ENCODE data around the gene REEP1. TPM values are rescaled to one million over a fixed set of nuclear protein-coding genes. Genes with fewer than 3 reads are reported as not detected.

REEP1 gene
- total RNA-seq, 1 experiment from 2014 or later = 5.9 TPM

DNA sequence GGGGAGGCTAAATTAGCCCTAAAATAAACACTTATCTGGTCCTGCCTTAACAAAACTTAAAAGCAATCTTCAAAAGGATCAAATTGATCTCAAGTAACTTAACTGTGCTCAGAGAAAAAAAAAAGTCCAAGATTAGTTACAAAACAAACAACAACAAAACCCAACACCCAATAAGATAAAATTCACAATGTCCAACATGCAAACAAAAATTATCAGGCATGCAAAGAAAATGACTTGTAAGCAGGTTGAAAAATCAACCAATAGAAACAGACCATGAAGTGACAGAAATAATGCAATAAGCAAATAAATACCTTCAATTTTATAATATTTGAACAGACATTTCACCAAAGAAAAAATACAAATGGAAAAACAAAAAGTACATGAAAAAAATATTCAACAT lies 4.0 kb upstream of the REEP1 start (continued):
- TF ChIP-seq TCF7L2 (IDR thresholded peaks at IDR 0.05; ENCODE audit: borderline replicate concordance, extremely low read depth, insufficient read depth, insufficient read length) = no peak
- TF ChIP-seq POLR2AphosphoS5 (IDR thresholded peaks at IDR 0.05; ENCODE audit: low read depth, low read length) = no peak
- no peak for TF ChIP-seq EGR1 (IDR thresholded peaks at IDR 0.05; ENCODE audit: low read depth)

DNA sequence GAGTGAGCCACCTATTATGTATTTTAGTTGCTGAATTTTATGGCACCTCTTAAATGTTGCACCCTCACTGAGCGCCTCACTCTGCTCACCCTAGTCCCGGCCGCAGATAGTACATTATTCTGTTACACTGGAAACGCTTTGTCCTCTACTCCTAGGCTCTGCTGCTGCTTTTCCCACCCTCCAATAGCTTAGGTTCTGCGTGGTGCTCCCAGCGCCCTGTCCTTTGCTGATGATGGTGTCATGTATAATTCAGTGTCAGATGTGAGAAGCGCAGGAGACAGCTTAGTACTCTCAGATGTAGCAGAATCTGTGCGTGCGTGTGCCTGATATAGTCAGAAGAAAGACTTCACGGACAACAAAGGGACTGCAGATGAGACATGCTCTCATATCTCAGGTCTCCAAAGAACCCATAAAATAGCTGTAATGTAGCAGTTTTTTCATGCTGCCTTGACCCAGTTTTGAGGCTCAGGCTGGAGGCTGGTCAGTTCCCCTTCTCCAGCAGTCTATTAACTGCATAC lies 1.4 kb upstream of the REEP1 start:
- no peak for TF ChIP-seq ZNF274 (IDR thresholded peaks at IDR 0.05; ENCODE audit: low read depth, low read length)

DNA sequence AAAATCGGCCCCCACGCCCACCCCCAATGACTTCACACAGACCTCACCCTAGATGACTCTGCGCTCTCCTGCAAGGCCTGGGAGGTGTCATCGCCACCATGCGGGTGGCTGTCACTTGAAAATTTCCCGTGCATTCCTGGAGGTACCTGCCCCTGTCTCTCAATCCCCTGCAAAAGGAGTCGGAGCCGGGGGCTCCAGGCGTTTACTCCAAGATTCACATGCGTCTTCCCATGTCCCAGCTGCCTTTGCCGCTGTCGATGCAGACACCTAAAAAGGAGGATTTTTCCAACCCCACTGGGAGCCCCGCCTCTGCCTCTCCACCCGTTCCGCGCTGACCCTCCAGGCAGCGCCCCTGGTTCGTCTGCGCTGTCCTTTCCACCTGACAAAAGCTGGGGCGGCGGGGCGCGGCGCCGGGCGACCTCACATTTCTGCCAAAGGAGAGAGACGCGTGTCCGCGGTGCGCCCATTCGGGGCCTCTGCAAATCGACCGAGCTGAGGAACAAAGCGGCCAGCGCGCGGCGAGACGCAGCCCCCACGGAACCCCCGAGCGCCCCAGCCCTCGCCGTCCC lies 667 bp downstream of the REEP1 start:
- no peak overlapping the region for H2AFZ ChIP-seq (ENCODE audit: low read depth, low read length, poor library complexity, severe bottlenecking)
- ChIA-PET CTCF (no interaction called here), RAD21 (ENCODE audit: low non-redundant PET in 1 of 2, low total read pairs in 2 of 2, uncharacterized antibody in 2 of 2, unreplicated experiment in 2 of 2) (no interaction called here), POLR2A (no interaction called here)
- peak overlapping the region; percentile 49 to 63 for H3K4me3 ChIP-seq (replicated peaks in 1 of 2; ENCODE audit: low read depth in 1 of 2, low read length in 2 of 2)
- H3K27me3 ChIP-seq (ENCODE audit: insufficient read depth, low read length) = peaks cover 14% of the 10 kb centered on the region; the same call in 1 of the 2 replicates
- H3K79me2 ChIP-seq (ENCODE audit: insufficient read depth, low read length) = no peaks in the 10 kb centered on the region
- DNase-seq (ENCODE audit: low read depth, low spot score) (no peak), ATAC-seq (no peak; the same call in 1 of the 2 replicates)
- no peaks in the 10 kb centered on the region for H3K9me2 ChIP-seq (ENCODE audit: insufficient read depth)
- peak overlapping the region; percentile 35; the same call in 1 of the 2 replicates for H3K9ac ChIP-seq (ENCODE audit: low read length)
- no peaks in the 10 kb centered on the region for H3K9me3 ChIP-seq (ENCODE audit: control insufficient read depth in 1 of 2, insufficient read depth in 1 of 2, low read depth in 1 of 2, low read length in 2 of 2)
- intact Hi-C loops (cut with micrococcal nuclease) = no loop called here
- peak overlapping the region; percentile 91 for H3K4me2 ChIP-seq (ENCODE audit: low read length)
- H3K27ac ChIP-seq (ENCODE audit: low read depth, low read length) = no peak overlapping the region
- H3K36me3 ChIP-seq (ENCODE audit: control insufficient read depth in 1 of 2, insufficient read depth in 2 of 2, low read length in 2 of 2) = no peaks in the 10 kb centered on the region
- no TSS peak for BruUV-seq (replicated peaks)
- no peaks in the 10 kb centered on the region for H4K20me1 ChIP-seq (ENCODE audit: insufficient read depth)
- peaks cover 11 to 20% of the 10 kb centered on the region in 2 experiments; a peak in 3 of 4 replicates for H3K4me1 ChIP-seq (ENCODE audit: control insufficient read depth in 1 of 2, insufficient read depth in 2 of 2, low read length in 2 of 2)
- no peak for TF ChIP-seq ZNF274 (IDR thresholded peaks at IDR 0.05; ENCODE audit: low read depth, low read length)
- no peak for TF ChIP-seq POLR2A (IDR thresholded peaks at IDR 0.05; ENCODE audit: borderline replicate concordance, extremely low read depth, insufficient read depth, insufficient read length)
- TF ChIP-seq EZH2 (IDR thresholded peaks at IDR 0.05) = no peak
- TF ChIP-seq JUND (IDR thresholded peaks at IDR 0.05) = no peak
- TF ChIP-seq TCF7L2 (IDR thresholded peaks at IDR 0.05; ENCODE audit: borderline replicate concordance, extremely low read depth, insufficient read depth, insufficient read length) = no peak
- no peak for TF ChIP-seq CBX3 (IDR thresholded peaks at IDR 0.05; ENCODE audit: low read depth)
- TF ChIP-seq, protein P1, sequence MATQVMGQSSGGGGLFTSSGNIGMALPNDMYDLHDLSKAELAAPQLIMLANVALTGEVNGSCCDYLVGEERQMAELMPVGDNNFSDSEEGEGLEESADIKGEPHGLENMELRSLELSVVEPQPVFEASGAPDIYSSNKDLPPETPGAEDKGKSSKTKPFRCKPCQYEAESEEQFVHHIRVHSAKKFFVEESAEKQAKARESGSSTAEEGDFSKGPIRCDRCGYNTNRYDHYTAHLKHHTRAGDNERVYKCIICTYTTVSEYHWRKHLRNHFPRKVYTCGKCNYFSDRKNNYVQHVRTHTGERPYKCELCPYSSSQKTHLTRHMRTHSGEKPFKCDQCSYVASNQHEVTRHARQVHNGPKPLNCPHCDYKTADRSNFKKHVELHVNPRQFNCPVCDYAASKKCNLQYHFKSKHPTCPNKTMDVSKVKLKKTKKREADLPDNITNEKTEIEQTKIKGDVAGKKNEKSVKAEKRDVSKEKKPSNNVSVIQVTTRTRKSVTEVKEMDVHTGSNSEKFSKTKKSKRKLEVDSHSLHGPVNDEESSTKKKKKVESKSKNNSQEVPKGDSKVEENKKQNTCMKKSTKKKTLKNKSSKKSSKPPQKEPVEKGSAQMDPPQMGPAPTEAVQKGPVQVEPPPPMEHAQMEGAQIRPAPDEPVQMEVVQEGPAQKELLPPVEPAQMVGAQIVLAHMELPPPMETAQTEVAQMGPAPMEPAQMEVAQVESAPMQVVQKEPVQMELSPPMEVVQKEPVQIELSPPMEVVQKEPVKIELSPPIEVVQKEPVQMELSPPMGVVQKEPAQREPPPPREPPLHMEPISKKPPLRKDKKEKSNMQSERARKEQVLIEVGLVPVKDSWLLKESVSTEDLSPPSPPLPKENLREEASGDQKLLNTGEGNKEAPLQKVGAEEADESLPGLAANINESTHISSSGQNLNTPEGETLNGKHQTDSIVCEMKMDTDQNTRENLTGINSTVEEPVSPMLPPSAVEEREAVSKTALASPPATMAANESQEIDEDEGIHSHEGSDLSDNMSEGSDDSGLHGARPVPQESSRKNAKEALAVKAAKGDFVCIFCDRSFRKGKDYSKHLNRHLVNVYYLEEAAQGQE (IDR thresholded peaks at IDR 0.05; ENCODE audit: low read depth) = no peak
- TF ChIP-seq ZFX (IDR thresholded peaks at IDR 0.05) = no peak
- no peak for TF ChIP-seq POLR2AphosphoS5 (IDR thresholded peaks at IDR 0.05; ENCODE audit: low read depth, low read length)
- TF ChIP-seq EZH2phosphoT487 (IDR thresholded peaks at IDR 0.05; ENCODE audit: borderline replicate concordance) = no peak
- no peak for TF ChIP-seq YY1 (IDR thresholded peaks at IDR 0.05; ENCODE audit: extremely low read depth, insufficient replicate concordance, low read depth, low read length)
- no peak for TF ChIP-seq RAD21 (IDR thresholded peaks at IDR 0.05; ENCODE audit: low read depth)

More for the DNA sequence above, 1.4 kb upstream of the REEP1 start:
- H3K4me3 ChIP-seq (replicated peaks in 1 of 2; ENCODE audit: low read depth in 1 of 2, low read length in 2 of 2) = peak overlapping the region in 1 of 2 experiments; percentile 63; a peak in 1 of 4 replicates
- H3K4me2 ChIP-seq (ENCODE audit: low read length) = peak overlapping the region; percentile 73
- H3K9ac ChIP-seq (ENCODE audit: low read length) = no peak overlapping the region
- ATAC-seq (no peak), DNase-seq (ENCODE audit: low read depth, low spot score) (no peak)
- H3K27ac ChIP-seq (ENCODE audit: low read depth, low read length) = no peak overlapping the region
- no peaks in the 10 kb centered on the region for H4K20me1 ChIP-seq (ENCODE audit: insufficient read depth)
- POLR2A ChIA-PET = no interaction called here
- H2AFZ ChIP-seq (ENCODE audit: low read depth, low read length, poor library complexity, severe bottlenecking) = no peak overlapping the region
- H3K4me1 ChIP-seq (ENCODE audit: control insufficient read depth in 1 of 2, insufficient read depth in 2 of 2, low read length in 2 of 2) = peaks cover 11 to 20% of the 10 kb centered on the region in 2 experiments; a peak in 3 of 4 replicates
- peaks cover 14% of the 10 kb centered on the region; the same call in 1 of the 2 replicates for H3K27me3 ChIP-seq (ENCODE audit: insufficient read depth, low read length)
- no peaks in the 10 kb centered on the region for H3K79me2 ChIP-seq (ENCODE audit: insufficient read depth, low read length)
- H3K9me2 ChIP-seq (ENCODE audit: insufficient read depth) = no peaks in the 10 kb centered on the region
- BruUV-seq (replicated peaks) = no TSS peak
- RAD21 ChIA-PET (ENCODE audit: low non-redundant PET in 1 of 2, low total read pairs in 2 of 2, uncharacterized antibody in 2 of 2, unreplicated experiment in 2 of 2) = no interaction called here
- CTCF ChIA-PET = no interaction called here
- no peaks in the 10 kb centered on the region for H3K36me3 ChIP-seq (ENCODE audit: control insufficient read depth in 1 of 2, insufficient read depth in 2 of 2, low read length in 2 of 2)
- no peaks in the 10 kb centered on the region for H3K9me3 ChIP-seq (ENCODE audit: control insufficient read depth in 1 of 2, insufficient read depth in 1 of 2, low read depth in 1 of 2, low read length in 2 of 2)
- intact Hi-C loops (cut with micrococcal nuclease) = no loop called here

All from HCT116 (cell line).